Uterus (tissue), 2 donors: ENCODE results near the gene RAB11A.

Source experiments
- CTCF ChIP-seq, 4 experiments: fragments of 200-600 bp in 2 of 4; fragments of 450-650 bp in 2 of 4; sonication (generic) in 2 of 4; IDR thresholded peaks; one replicate each; pipeline ENCODE4 v1.5.1; 2016 to 2019; ENCODE audit warnings: antibody characterized with exemption in 4 of 4, mild to moderate bottlenecking in 2 of 4, moderate library complexity in 1 of 4
- POLR2A ChIP-seq, 2 donors: fragments of 450-650 bp; IDR thresholded peaks; one replicate each; pipeline ENCODE4 v1.6.1; 2016; ENCODE audit warnings: antibody characterized with exemption in 2 of 2, mild to moderate bottlenecking in 1 of 2, moderate library complexity in 1 of 2

- no peak for TF ChIP-seq CTCF (IDR thresholded peaks at IDR 0.05)
- no peak for TF ChIP-seq POLR2A (IDR thresholded peaks at IDR 0.05)
Observed at GRCh38 chr15:65884511-65884910, 15.2 kb downstream of the RAB11A start.
